Umbilical cord (tissue), 2 donors: Measurements from ENCODE around the gene DNAH17. TPM values are rescaled to one million over a fixed set of nuclear protein-coding genes. Genes with fewer than 3 reads are reported as not detected.

Experiments used
- DNase-seq: peaks from one replicate; pipeline ENCODE4 v3.0.0-alpha.2; 2015; ENCODE audit warnings: low spot score
- total RNA-seq: library from RNA; depleted of rRNA; stranded (reverse); fragments of >200 nt; gene quantifications from one replicate; pipeline ENCODE4 v1.2.3, GENCODE V29; 2014; ENCODE audit warnings: low replicate concordance; ENCODE audit not compliant: insufficient read depth

DNAH17 gene
- total RNA-seq, 1 donor from 2014 or later = not detected

GRCh38 chr17:78498848-78499247 is 78.3 kb downstream of the DNAH17 start:
- DNase-seq = no peak

- peak; percentile 81 for DNase-seq
These were observed 80.1 kb downstream of the DNAH17 start for GRCh38 chr17:78497115-78497540.

- DNase-seq = no peak
These were observed 80.9 kb downstream of the DNAH17 start for GRCh38 chr17:78496311-78496710.

- no peak for DNase-seq
These were observed 81.6 kb downstream of the DNAH17 start for GRCh38 chr17:78495634-78496033.

- no peak for DNase-seq
These were observed 82.4 kb downstream of the DNAH17 start for GRCh38 chr17:78494696-78495330.

GRCh38 chr17:78493853-78494695 is 83.1 kb downstream of the DNAH17 start:
- no peak for DNase-seq

GRCh38 chr17:78493450-78493849 is 83.7 kb downstream of the DNAH17 start:
- no peak for DNase-seq

- DNase-seq = no peak
These were observed 84.9 kb downstream of the DNAH17 start for GRCh38 chr17:78492116-78492799.

GRCh38 chr17:78491236-78492115 is 85.7 kb downstream of the DNAH17 start:
- DNase-seq = no peak

- DNase-seq = no peak
These were observed 86.5 kb downstream of the DNAH17 start for GRCh38 chr17:78490673-78491072.

GRCh38 chr17:78490156-78490555 is 87.0 kb downstream of the DNAH17 start:
- DNase-seq = no peak

GRCh38 chr17:78488867-78489634 is 88.1 kb downstream of the DNAH17 start:
- no peak for DNase-seq

GRCh38 chr17:78488156-78488555 is 89.0 kb downstream of the DNAH17 start:
- DNase-seq = no peak

GRCh38 chr17:78486946-78487680 is 90.1 kb downstream of the DNAH17 start:
- no peak for DNase-seq

- DNase-seq = no peak
These were observed 90.9 kb downstream of the DNAH17 start for GRCh38 chr17:78486228-78486802.

- no peak for DNase-seq
These were observed 91.7 kb downstream of the DNAH17 start for GRCh38 chr17:78485290-78486168.

- no peak for DNase-seq
These were observed 92.6 kb downstream of the DNAH17 start for GRCh38 chr17:78484271-78485246.
